ENCODE measurements around the gene IZUMO4. TPM values are rescaled to one million over a fixed set of nuclear protein-coding genes. Genes with fewer than 3 reads are reported as not detected.

The IZUMO4 gene
- total and polyA plus RNA-seq, 5 donors = 1.1 to 3.3 (median 2.5) TPM

- DNase-seq (no peak), ATAC-seq (no peak)
- no peak overlapping the region for H3K27ac ChIP-seq (ENCODE audit: low read length)
- intact Hi-C loops (cut with DNase I) = loop anchor here in 1 of 4 donors (10.0 kb wide), 1 partner anchor 212 kb away; the partner anchor contains the start of gene KLF16
- H3K4me1 ChIP-seq (ENCODE audit: control insufficient read depth, insufficient read depth, low read length) = no peaks in the 10 kb centered on the region
- WGBS = 97% methylated on average over 32 of the region's 32 CpGs
- no peaks in the 10 kb centered on the region for H3K9me3 ChIP-seq (ENCODE audit: control insufficient read depth, low read length)
- H3K4me3 ChIP-seq (ENCODE audit: low read length) = no peak overlapping the region
- no peaks in the 10 kb centered on the region for H3K27me3 ChIP-seq (ENCODE audit: control insufficient read depth, insufficient read depth)
These were observed 20.2 kb upstream of the IZUMO4 start for GRCh38 chr19:2076526-2076944.

- ATAC-seq (no peak), DNase-seq (no peak)
- Histone ChIP-seq H3K27ac (ENCODE audit: low read length) (no peak overlapping the region), H3K4me3 (ENCODE audit: low read length) (no peak overlapping the region), H3K27me3 (ENCODE audit: control insufficient read depth, insufficient read depth) (no peaks in the 10 kb centered on the region), H3K4me1 (ENCODE audit: control insufficient read depth, insufficient read depth, low read length) (no peaks in the 10 kb centered on the region), H3K9me3 (ENCODE audit: control insufficient read depth, low read length) (no peaks in the 10 kb centered on the region)
- WGBS = 92% methylated on average over 7 of the region's 7 CpGs
- intact Hi-C loops (cut with DNase I) = loop anchor here in 1 of 4 donors (10.0 kb wide), 1 partner anchor 213 kb away; the partner anchor contains the start of gene KLF16
These were observed 19.3 kb upstream of the IZUMO4 start for GRCh38 chr19:2077398-2077797.

- intact Hi-C loops (cut with DNase I) = loop anchor here in 1 of 4 donors (10.0 kb wide), 1 partner anchor 213 kb away; the partner anchor contains the start of gene KLF16
- Histone ChIP-seq H3K4me3 (ENCODE audit: low read length) (no peak overlapping the region), H3K4me1 (ENCODE audit: control insufficient read depth, insufficient read depth, low read length) (no peaks in the 10 kb centered on the region), H3K9me3 (ENCODE audit: control insufficient read depth, low read length) (no peaks in the 10 kb centered on the region), H3K27ac (ENCODE audit: low read length) (no peak overlapping the region), H3K27me3 (ENCODE audit: control insufficient read depth, insufficient read depth) (no peaks in the 10 kb centered on the region)
- 96% methylated on average over 44 of the region's 44 CpGs for WGBS
- ATAC-seq (no peak), DNase-seq (no peak)
These were observed 18.7 kb upstream of the IZUMO4 start for GRCh38 chr19:2077833-2078619.

- intact Hi-C loops (cut with DNase I) = loop anchor here in 1 of 4 donors (10.0 kb wide), 1 partner anchor 214 kb away; the partner anchor contains the start of gene KLF16
- 91% methylated on average over 32 of the region's 32 CpGs for WGBS
- no peaks in the 10 kb centered on the region for H3K4me1 ChIP-seq (ENCODE audit: control insufficient read depth, insufficient read depth, low read length)
- no peak overlapping the region for H3K27ac ChIP-seq (ENCODE audit: low read length)
- no peaks in the 10 kb centered on the region for H3K27me3 ChIP-seq (ENCODE audit: control insufficient read depth, insufficient read depth)
- no peak for DNase-seq
- no peak overlapping the region for H3K4me3 ChIP-seq (ENCODE audit: low read length)
- no peaks in the 10 kb centered on the region for H3K9me3 ChIP-seq (ENCODE audit: control insufficient read depth, low read length)
- ATAC-seq = no peak
These were observed 17.4 kb upstream of the IZUMO4 start for GRCh38 chr19:2079076-2079864.

GRCh38 chr19:2079865-2080301 is 16.8 kb upstream of the IZUMO4 start:
- H3K27ac ChIP-seq (ENCODE audit: low read length) = no peak overlapping the region
- intact Hi-C loops (cut with DNase I) = loop anchor here in 1 of 4 donors (10.0 kb wide), 1 partner anchor 215 kb away; the partner anchor contains the start of gene KLF16
- no peak for ATAC-seq
- no peak for DNase-seq
- H3K9me3 ChIP-seq (ENCODE audit: control insufficient read depth, low read length) = no peaks in the 10 kb centered on the region
- no peaks in the 10 kb centered on the region for H3K4me1 ChIP-seq (ENCODE audit: control insufficient read depth, insufficient read depth, low read length)
- WGBS = 90% methylated on average over 23 of the region's 23 CpGs
- no peak overlapping the region for H3K4me3 ChIP-seq (ENCODE audit: low read length)
- H3K27me3 ChIP-seq (ENCODE audit: control insufficient read depth, insufficient read depth) = no peaks in the 10 kb centered on the region

GRCh38 chr19:2080336-2080988 is 16.3 kb upstream of the IZUMO4 start:
- Histone ChIP-seq H3K9me3 (ENCODE audit: control insufficient read depth, low read length) (no peaks in the 10 kb centered on the region), H3K4me3 (ENCODE audit: low read length) (no peak overlapping the region), H3K4me1 (ENCODE audit: control insufficient read depth, insufficient read depth, low read length) (no peaks in the 10 kb centered on the region), H3K27me3 (ENCODE audit: control insufficient read depth, insufficient read depth) (no peaks in the 10 kb centered on the region), H3K27ac (ENCODE audit: low read length) (no peak overlapping the region)
- ATAC-seq (no peak), DNase-seq (no peak)
- intact Hi-C loops (cut with DNase I) = no loop called here
- WGBS = 89% methylated on average over 23 of the region's 23 CpGs

GRCh38 chr19:2081873-2082810 is 14.6 kb upstream of the IZUMO4 start:
- ATAC-seq = peak in 1 of 2 donors; percentile 24
- Histone ChIP-seq H3K9me3 (ENCODE audit: control insufficient read depth, low read length) (no peaks in the 10 kb centered on the region), H3K27ac (ENCODE audit: low read length) (no peak overlapping the region), H3K4me3 (ENCODE audit: low read length) (no peak overlapping the region), H3K27me3 (ENCODE audit: control insufficient read depth, insufficient read depth) (no peaks in the 10 kb centered on the region), H3K4me1 (ENCODE audit: control insufficient read depth, insufficient read depth, low read length) (peaks cover 2% of the 10 kb centered on the region)
- intact Hi-C loops (cut with DNase I) = no loop called here
- DNase-seq = no peak
- 88% methylated on average over 30 of the region's 30 CpGs for WGBS

GRCh38 chr19:2083174-2083854 is 13.4 kb upstream of the IZUMO4 start:
- Histone ChIP-seq H3K4me1 (ENCODE audit: control insufficient read depth, insufficient read depth, low read length) (peaks cover 2% of the 10 kb centered on the region), H3K9me3 (ENCODE audit: control insufficient read depth, low read length) (no peaks in the 10 kb centered on the region), H3K27ac (ENCODE audit: low read length) (no peak overlapping the region), H3K4me3 (ENCODE audit: low read length) (no peak overlapping the region), H3K27me3 (ENCODE audit: control insufficient read depth, insufficient read depth) (no peaks in the 10 kb centered on the region)
- ATAC-seq (peak; percentile 10 to 56), DNase-seq (peak in 2 of 3 donors; percentile 59 to 70)
- 69% methylated on average over 20 of the region's 20 CpGs for WGBS
- intact Hi-C loops (cut with DNase I) = no loop called here

GRCh38 chr19:2084993-2085720 is 11.6 kb upstream of the IZUMO4 start:
- ATAC-seq (peak; percentile 45 to 58), DNase-seq (peak; percentile 65 to 86 (median 85))
- intact Hi-C loops (cut with DNase I) = no loop called here
- Histone ChIP-seq H3K27ac (ENCODE audit: low read length) (peak overlapping the region; percentile 22), H3K4me3 (ENCODE audit: low read length) (no peak overlapping the region), H3K4me1 (ENCODE audit: control insufficient read depth, insufficient read depth, low read length) (peaks cover 4% of the 10 kb centered on the region), H3K9me3 (ENCODE audit: control insufficient read depth, low read length) (no peaks in the 10 kb centered on the region), H3K27me3 (ENCODE audit: control insufficient read depth, insufficient read depth) (no peaks in the 10 kb centered on the region)
- WGBS = 67% methylated on average over 28 of the region's 28 CpGs

All from right cardiac atrium (tissue), 5 donors.